Stimulated activated CD8-positive, alpha-beta memory T cell treated with anti-CD3 and anti-CD28 coated beads, Interleukin-4, amount 100 ng/mL, for 24 hours (primary cell): Measurements from ENCODE around the gene FAM117B.
"Not testable (repeated sequence)": the region's sequence is repeated elsewhere in the genome, so short reads cannot be mapped to it uniquely, and the experiment has no call there.

ENCODE experiments used
- DNase-seq: peaks from one replicate; pipeline ENCODE4 v3.0.0-alpha.2; 2020; ENCODE audit warnings: low read depth

Gene FAM117B

DNA sequence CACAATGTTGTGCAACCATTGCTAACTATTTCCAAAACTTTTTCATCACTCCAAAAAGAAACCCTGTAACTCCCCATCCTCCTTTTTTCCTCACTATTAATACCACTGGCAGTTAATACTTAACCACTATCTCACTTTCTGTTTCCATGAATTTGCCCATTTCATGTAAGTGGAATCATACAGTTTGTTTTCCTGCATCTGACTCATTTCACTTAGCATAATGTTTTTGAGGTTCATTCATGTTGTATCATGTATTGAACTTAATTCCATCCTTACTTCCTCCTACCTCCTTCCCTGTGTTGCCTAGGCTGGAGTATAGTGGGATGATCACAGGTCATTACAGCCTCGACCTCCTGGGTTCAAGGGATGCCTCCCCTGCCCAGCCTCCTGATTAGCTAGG, 68.3 kb downstream of the FAM117B start:
- DNase-seq = no peak

DNA sequence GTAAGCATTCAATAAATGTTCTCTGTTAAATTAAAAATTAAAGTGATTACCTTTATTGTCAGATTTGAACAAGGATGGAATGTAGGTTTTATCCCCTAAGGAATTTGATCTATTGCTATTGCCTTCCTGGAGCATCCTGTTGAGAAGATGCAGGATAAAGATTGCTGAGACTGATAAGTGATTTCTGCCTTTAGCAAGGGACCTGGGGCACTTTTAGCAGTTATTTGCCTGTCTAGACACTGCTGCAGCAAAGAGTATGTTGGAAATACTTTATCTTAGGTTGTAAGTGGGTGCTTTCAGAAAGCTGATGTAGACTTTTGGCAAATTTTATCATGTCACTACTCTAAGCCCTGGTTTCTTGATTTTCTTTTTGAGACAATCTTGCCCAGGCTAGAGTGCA, 69.5 kb downstream of the FAM117B start:
- DNase-seq = no peak

DNA sequence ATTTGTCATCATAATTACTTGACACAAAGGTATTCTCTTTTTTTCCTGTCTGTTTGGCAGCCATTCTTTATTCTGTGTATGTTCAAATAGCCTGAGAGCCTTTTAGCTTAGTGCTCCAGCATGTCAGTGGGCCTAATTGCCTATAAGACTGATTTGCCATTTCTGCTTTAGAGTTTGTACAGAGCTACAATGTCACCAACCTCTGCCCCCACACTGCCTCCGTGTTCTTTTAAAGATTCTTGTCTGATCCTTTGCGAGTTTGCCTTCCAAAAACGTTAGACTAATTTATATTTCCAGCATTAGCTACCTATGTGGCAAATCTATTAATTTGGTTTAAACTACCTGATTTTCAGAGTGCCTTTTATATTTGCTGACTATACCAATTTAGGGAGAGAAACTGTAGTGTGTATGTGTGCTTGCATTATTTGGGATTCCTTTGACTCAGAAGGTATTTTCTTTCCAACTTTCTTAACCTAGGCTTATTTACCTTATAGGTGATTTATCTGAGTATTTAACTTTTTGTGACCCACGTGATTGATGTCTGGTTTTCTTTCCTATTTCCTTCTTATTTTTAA, 70.8 kb downstream of the FAM117B start:
- no peak for DNase-seq

DNA sequence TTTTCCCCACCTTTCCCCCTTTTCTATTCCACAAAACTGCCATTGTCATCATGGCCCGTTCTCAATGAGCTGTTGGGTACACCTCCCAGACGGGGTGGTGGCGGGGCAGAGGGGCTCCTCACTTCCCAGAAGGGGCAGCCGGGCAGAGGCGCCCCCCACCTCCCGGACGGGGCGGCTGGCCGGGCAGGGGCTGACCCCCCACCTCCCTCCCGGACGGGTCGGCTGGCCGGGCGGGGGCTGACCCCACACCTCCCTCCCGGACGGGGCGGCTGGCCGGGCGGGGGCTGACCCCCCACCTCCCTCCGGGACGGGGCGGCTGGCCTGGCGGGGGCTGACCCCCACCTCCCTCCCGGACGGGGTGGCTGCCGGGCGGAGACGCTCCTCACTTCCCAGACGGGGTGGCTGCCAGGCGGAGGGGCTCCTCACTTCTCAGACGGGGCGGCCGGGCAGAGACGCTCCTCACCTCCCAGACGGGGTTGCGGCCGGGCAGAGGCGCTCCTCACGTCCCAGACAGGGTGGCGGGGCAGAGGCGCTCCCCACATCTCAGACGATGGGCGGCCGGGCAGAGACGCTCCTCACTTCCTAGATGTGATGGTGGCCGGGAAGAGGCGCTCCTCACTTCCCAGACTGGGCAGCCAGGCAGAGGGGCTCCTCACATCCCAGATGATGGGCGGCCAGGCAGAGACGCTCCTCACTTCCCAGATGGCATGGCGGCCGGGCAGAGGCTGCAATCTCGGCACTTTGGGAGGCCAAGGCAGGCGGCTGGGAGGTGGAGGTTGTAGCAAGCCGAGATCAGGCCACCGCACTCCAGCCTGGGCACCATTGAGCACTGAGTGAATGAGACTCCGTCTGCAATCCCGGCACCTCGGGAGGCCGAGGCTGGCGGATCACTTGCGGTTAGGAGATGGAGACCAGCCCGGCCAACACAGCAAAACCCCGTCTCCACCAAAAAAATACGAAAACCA, 80.5 kb downstream of the FAM117B start:
- DNase-seq = not testable (repeated sequence)

DNA sequence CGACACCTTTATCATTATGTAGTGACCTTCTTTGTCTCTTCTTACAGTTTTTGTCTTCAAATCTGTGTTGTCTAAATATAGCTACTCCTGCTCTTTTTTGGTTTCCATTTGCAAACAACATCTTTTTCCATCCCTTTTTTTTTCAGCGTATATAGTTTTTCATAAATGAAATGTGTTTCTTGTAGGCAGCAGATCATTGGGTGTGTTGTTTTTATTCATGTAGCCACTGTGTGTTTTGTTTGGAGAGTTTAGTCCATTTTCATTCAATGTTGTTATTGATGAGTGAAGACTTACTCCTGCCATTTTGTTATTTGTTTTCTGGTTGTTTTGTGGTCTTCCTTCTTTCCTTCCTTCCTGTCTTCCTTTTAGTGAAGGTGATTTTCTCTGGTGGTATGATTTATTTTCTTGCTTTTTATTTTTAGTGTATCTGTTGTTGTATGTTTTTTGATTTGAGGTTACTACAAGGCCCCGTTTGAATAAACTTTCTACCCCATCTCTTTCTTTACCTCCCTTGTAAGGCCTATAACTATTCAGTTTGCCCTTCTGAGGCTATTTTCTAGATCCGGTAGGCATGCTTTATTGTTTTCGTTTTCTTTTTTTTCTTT, 81.4 kb downstream of the FAM117B start:
- DNase-seq = no peak

DNA sequence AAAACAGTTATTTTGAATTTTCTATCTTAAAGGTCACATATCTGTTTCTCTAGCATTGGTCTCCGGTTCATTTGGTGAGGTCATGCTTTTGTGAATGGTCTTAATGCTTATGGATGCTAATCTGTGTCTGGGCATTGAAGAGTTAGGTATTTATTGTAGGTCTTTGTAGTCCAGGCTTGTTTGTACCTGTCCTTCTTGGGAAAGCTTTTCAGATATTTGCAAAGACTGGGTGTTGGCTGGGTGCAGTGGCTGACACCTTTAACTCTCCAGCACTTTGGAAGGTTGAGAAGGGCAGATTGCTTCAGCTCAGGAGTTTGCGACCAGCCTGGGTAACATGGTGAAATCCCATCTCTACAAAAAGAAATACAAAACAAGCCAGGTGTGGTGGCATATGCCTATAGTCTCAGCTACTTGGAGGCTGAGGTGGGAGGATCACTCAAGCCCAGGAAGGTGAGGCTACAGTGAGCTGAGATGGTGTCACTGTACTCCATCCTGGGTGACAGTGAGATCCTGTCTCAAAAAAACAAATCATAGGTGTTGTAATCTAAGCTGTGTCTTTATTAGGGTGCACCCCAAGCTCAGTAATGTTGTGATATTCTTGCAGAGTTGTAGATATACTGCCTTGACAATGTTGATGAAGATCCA, 82.3 kb downstream of the FAM117B start:
- no peak for DNase-seq

DNA sequence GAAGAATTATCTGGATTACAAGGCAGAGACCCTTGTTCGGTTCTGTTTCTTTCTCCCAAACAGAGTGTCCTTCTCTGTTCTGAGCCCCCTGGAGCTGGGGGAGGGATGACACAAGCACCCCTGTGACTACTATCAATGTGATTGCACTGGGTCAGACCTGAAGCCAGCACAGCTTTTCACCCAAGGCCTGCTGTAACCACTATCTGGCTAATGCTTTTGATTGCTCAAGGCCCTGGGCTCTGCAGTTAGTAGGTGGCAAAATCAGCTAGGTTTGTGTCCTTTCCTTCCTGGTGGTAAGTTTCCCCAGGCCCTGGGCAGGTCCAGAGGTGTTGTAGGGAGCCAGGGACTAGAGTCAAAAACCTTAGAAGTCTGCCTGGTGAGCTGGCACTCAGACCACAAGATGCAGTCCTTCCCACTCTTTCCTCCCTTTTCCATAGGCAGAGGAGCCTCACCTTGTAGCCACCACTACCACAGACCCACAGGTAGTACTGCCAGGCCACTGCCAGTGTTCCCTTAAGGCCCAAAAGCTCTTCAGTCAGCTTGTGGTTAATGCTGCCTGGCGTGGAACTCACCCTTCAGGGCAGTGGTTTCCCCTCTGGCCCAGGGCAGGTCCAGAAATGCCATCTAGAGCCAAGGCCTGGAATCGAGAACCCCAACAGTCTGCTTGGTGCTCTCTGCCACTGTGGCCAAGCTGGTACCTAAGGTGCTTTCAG, 83.0 kb downstream of the FAM117B start:
- DNase-seq = no peak

DNA sequence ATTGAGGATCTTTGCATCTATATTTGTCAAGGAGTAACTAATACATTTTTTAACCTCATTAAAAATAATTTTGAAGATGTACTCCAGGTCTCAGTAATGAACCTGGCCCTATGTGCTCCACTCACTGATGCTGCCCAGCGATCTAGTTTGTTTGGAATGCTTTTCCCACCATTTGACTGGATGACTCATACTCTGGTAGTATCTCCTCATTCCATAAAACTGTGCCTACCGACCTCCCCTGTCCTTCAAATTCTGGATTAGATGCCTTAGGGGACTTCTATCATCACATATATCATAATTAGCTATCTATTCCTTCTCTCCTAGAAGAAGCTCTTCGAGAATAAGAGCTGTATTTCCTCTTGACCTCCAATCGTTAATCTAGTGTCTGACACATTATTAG, 83.8 kb downstream of the FAM117B start:
- no peak for DNase-seq

DNA sequence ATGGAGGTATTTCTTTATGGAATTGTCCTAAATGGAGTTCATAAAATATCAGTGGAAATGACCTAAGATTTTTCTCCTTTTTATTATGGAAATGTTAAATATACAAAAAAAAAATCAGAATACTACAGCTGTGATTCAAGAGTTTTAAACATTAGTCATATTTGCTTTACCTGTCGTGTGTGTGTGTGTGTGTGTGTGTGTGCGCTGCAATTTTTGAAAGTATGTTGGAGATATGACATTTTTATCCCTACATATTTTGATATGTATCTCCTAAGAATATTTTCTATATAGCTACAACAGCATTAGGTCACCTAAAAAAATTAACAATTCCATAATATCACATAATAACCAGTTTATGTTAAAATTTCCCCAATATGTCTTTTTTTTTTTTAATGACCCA, 85.5 kb downstream of the FAM117B start:
- DNase-seq = no peak

DNA sequence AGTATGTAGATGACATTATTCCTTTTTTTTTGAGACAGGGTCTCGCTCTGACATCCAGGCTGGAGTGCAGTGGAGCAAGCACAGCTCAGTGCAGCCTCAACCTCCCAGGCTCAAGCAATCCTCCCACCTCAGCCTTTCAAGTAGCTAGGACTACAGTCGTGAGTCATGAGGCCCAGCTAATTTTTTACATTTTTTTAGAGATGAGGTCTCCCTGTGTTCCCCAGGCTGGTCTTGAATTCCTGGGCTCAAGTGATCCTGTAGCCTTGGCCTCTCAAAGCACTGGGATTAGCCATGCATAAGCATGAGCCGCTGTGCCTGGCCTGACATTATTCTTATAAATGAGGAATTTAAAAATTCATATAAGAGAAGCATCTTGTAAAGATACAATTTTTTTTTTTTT, 86.9 kb downstream of the FAM117B start:
- no peak for DNase-seq

DNA sequence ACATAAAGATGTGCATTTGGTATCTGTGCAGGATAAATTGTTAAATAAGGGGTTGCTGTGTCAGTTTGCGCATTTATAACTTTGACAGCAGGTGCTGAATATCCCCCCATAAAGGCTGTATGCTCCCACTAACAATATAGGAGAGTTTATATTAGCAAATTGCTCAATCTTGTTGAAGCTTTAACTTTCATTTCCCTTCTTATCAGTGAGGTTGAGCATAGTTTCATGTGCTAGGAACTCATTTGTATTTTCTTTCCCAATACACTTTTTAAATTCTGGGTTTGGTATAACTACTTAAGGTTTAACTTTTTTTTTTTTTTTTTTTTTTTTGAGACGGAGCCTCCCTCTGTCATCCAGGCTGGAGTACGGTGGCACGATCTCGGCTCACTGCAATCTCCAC, 89.0 kb downstream of the FAM117B start:
- DNase-seq = no peak

DNA sequence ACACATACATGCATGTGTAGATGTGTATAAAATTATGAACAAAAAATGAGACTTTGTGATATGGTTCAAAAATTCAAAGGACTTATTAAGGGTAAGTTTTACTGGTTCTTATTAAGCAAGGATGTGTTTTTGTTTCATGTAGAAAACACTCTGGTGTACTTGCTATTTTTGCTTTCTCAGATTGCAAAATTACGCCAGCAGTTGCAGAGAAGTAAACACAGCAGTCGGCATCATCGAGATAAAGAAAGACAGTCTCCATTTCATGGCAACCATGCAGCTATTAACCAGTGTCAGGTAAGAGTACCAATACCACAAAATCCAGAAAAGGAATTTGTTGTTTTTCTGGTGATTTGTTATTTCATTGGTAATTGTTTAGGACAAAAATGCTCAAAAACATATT, 91.3 kb downstream of the FAM117B start:
- DNase-seq = no peak

DNA sequence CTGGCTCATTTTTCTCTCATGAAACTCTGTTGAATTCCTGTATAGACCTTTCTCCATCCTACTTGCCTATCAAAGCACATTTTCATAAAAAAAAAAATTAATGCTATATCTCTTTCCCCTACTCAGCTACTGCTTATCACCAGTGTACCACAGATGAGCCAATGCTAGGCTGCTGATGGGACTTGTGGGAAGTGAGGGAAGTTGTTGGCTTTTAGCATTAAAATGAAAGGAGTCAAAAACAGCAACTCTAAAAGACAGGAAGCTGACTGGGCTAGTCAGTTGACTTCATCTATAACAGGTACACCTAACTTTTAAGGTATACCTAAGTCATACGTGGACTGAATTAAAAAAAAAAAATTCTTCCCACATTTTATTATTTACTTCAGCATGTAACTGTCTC, 102.1 kb downstream of the FAM117B start:
- DNase-seq = no peak

DNA sequence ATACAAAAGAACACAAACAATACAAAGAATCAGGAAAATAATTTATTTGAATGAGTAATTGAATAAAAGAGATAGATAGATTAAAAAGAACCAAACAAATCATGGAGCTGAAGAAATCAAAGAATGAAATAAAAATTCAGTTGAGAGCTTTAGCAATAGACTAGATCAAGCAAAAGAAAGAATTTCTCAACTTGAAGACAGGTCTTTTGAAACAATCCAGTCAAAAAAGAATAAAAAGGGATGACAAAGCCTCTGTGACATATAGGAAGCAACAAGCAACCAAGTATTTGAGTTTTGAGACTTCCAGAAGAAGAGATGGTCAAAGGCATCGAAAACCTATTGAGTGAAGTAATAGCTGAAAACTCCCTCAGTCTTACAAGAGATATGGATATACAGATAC, 108.8 kb downstream of the FAM117B start:
- no peak for DNase-seq

DNA sequence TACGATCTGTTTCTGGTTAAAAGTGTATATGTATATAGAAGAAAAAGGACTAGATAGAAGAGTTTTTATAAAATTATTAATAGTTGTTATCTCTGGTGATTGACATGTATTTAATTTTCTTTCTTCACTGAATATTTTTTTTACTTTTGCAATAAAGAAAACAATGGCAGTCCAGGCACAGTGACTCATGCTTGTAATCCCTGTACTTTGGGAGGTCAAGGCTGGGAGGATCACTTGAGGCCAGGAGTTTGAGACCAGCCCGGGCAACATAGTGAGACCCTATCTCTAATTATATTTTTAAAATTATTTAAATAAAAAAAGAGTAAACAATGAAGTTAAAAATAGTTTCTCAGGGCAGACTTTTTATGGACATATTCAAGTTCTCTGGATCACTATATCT, 114.7 kb downstream of the FAM117B start:
- no peak for DNase-seq

DNA sequence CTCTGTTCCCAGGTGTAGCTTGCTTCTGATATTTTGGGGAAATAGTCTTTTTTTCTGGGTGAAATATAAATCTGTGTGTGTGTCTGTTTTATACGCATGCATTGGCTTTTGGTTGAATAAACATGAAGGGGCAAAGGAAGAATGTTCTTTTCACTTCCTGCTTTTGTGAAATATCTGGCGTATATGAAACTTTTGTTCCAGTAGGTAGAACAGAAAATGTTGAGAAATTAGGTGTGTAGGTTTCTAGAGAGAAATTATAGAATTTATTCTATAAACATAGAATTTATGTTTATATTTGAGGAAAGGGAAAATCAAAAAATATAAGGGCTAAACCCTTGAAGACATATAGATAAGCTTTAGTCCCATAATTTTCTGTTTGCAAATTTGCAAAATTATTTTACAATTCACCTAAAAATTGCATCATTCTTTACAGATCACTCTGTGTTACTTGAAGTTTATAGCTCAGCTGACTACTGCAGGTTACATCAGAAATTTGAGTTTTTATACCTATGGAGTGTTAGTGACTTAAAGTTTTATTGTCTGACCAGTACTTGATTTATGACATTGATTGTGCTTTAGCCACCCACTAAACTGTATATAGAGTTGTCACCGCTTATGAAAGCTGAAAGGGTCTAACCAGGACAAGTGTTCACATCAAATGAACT, 116.1 kb downstream of the FAM117B start:
- DNase-seq = no peak

DNA sequence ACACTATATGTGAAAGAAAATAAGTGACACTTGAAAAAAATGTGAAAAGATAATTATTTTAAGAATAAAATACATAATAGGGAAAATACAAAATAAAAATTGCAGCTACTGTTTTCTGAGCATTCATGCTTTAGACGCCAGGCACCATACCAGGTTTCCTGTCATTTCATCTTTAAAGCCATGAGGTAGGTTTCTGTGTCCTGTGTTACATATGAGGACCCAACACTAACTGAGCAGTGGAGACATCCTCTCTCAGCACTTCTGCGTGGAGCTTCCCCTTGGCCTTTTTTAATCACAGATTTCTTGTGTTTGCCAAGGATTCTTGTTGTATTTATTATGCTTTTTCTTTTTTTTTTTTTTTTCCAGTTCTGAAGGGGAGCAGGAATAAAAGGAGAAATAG, 117.3 kb downstream of the FAM117B start:
- no peak for DNase-seq

DNA sequence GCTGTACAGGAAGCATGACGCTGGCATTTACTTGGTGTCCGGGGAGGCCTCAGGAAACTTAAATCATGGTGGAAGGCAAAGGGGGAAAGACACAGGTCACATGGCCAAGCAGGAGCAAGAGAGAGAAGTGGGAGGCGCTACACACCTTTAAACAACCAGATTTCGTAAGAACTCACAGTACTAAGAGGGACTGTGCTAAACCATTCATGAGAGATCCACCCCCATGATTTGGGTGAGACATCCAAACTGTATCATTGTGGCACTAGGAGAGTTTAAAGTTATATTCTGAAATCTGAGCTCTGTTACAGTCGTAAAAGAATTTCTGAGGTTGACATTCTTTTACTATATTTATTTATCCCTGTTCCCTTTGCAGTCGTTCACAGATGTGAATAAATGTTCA, 120.2 kb downstream of the FAM117B start:
- no peak for DNase-seq

DNA sequence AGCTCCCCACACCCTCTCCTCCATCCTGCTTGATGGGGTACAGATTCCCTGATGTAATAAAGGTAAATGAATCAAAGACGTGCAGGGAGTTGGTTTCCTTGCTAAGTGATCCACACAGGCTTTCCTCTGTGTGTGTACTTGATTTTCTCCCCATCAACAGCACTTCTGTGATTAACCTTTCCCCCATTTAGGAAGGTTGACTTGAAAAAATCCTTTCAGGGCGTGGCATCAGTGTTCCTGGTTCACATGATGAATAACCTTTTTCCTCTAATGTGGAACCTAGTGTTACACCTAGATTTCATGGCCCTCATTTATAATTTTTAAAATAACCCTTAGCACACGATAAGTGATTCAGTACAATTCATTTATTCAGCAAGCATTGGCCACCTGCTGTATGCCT, 121.8 kb downstream of the FAM117B start:
- no peak for DNase-seq

DNA sequence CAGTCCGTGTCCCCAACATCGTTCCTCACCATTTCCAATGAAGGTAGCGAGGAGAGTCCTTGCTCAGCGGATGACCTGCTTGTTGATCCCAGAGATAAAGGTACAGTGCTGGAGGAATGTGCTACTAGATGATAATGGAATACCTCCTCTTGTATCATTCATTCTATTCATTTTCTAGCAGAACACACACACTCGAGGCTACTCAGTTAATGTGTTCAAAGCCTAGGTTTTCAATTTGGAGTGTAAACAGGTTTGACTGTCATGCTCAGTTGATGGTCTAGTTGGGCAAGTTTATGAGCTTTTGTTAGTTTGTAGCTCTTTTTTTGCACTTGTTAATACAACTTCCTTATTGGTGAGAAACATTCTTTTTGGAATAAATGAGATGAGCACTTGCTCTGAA, 122.6 kb downstream of the FAM117B start:
- no peak for DNase-seq

DNA sequence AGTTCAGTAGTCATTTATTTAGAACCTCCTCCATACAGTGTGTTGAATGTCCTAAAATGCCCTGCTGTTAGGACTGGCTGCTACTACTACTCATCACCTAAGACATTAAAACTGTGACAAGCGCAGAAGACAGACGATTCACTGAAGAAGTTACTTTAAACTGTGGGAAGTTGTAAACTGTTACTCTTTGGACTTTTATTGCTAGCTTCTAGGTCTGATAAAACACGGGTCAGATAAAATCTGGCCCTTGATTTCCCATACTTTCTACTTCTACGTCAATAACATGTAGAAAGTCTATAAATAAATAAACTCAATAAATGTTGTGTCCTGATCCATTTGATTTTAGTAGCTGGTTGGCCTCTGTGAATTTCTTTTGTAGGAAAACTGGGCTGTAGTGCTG, 123.4 kb downstream of the FAM117B start:
- no peak for DNase-seq

DNA sequence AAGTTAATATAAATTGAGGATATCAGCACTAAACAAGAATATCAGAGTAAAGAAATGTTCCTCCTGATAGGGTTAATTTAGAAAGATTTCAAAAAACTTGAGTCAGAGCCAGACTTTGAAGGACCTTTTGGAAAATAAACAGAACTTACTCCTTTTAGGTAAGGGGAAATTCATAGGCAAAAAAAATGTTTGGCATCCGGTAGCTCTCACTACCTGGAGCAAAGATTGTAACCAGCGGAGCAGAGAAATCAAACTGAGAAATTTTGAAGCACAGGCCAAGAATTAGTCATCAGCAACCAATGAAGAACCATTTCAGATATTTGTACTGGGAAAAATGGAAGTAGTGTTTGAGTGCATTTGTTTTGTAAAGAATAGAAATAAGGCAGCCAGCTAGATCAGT, 123.8 kb downstream of the FAM117B start:
- DNase-seq = no peak
